AG08395 (cell line): Measurements from ENCODE around the gene SELENOF.
A peak's percentile ranks its signal among the peaks of the same experiment; 100 is the strongest.
"Not testable (repeated sequence)": the region's sequence is repeated elsewhere in the genome, so short reads cannot be mapped to it uniquely, and the experiment has no call there.

ENCODE experiments used
- DNase-seq: peaks from one replicate; pipeline ENCODE4 v3.0.0; 2012; ENCODE audit warnings: mixed read lengths, low spot score

The SELENOF gene

GRCh38 chr1:86915737-86916235 lies 1.9 kb upstream of the SELENOF start:
- DNase-seq: no peak

- peak; percentile 55 for DNase-seq
Measured at GRCh38 chr1:86914998-86915736, 1.2 kb upstream of the SELENOF start.

GRCh38 chr1:86914601-86914997 lies 673 bp upstream of the SELENOF start, which contains the start of gene HS2ST1:
Gene HS2ST1 (plus strand): TSS chr1:86914635.
- DNase-seq: no peak

GRCh38 chr1:86913399-86913895 lies 479 bp downstream of the SELENOF start:
- DNase-seq: peak; percentile 10

- no peak for DNase-seq
Measured at GRCh38 chr1:86912281-86912900, 1.5 kb downstream of the SELENOF start.

GRCh38 chr1:86906419-86906818 lies 7.5 kb downstream of the SELENOF start:
- DNase-seq: no peak

GRCh38 chr1:86905875-86906274 lies 8.1 kb downstream of the SELENOF start:
- DNase-seq: no peak

- DNase-seq: not testable (repeated sequence)
Measured at GRCh38 chr1:86899401-86899800, 14.5 kb downstream of the SELENOF start.

GRCh38 chr1:86888327-86888726 lies 25.6 kb downstream of the SELENOF start:
- no peak for DNase-seq

- no peak for DNase-seq
Measured at GRCh38 chr1:86887479-86888162, 26.3 kb downstream of the SELENOF start.

- no peak for DNase-seq
Measured at GRCh38 chr1:86875722-86876121, 38.2 kb downstream of the SELENOF start.

GRCh38 chr1:86872086-86872485 lies 41.8 kb downstream of the SELENOF start:
- DNase-seq: no peak

- no peak for DNase-seq
Measured at GRCh38 chr1:86871001-86871400, 42.9 kb downstream of the SELENOF start.

- DNase-seq: no peak
Measured at GRCh38 chr1:86868477-86868876, 45.4 kb downstream of the SELENOF start.

GRCh38 chr1:86867278-86867677 lies 46.6 kb downstream of the SELENOF start:
- DNase-seq: not testable (repeated sequence)

GRCh38 chr1:86866665-86867064 lies 47.3 kb downstream of the SELENOF start:
- no peak for DNase-seq

- no peak for DNase-seq
Measured at GRCh38 chr1:86865973-86866637, 47.8 kb downstream of the SELENOF start.

- no peak for DNase-seq
Measured at GRCh38 chr1:86862920-86863319, 51.0 kb downstream of the SELENOF start.

- no peak for DNase-seq
Measured at GRCh38 chr1:86861424-86861823, 52.5 kb downstream of the SELENOF start.

GRCh38 chr1:86860424-86860823 lies 53.5 kb downstream of the SELENOF start:
- no peak for DNase-seq

GRCh38 chr1:86860020-86860419 lies 53.9 kb downstream of the SELENOF start:
- no peak for DNase-seq
